Stimulated activated naive CD8-positive, alpha-beta T cell treated with anti-CD3 and anti-CD28 coated beads, Interleukin-15, Interleukin-2, amounts not matched to agents 100 ng/mL and 50 ng/mL, for 24 hours (primary cell): ENCODE measurements around the gene AVEN.
"Not testable (repeated sequence)": the region's sequence is repeated elsewhere in the genome, so short reads cannot be mapped to it uniquely, and the experiment has no call there.

Experiments used
- H3K27ac Mint-ChIP-seq: one replicate; pipeline ENCODE4 v1.8.0; 2021; ENCODE audit warnings: mild to moderate bottlenecking, mixed read lengths
- H3K27me3 Mint-ChIP-seq: one replicate; pipeline ENCODE4 v1.8.0; 2021; ENCODE audit warnings: mixed read lengths
- H3K36me3 Mint-ChIP-seq: one replicate; pipeline ENCODE4 v1.8.0; 2021; ENCODE audit warnings: low read depth, mixed read lengths
- H3K4me1 Mint-ChIP-seq: one replicate; pipeline ENCODE4 v1.8.0; 2021; ENCODE audit warnings: low read depth, mixed read lengths
- H3K4me3 Mint-ChIP-seq: one replicate; pipeline ENCODE4 v1.8.0; 2021; ENCODE audit warnings: mild to moderate bottlenecking, mixed read lengths
- H3K9me3 Mint-ChIP-seq: one replicate; pipeline ENCODE4 v1.8.0; 2021; ENCODE audit warnings: mixed read lengths

AVEN gene

DNA sequence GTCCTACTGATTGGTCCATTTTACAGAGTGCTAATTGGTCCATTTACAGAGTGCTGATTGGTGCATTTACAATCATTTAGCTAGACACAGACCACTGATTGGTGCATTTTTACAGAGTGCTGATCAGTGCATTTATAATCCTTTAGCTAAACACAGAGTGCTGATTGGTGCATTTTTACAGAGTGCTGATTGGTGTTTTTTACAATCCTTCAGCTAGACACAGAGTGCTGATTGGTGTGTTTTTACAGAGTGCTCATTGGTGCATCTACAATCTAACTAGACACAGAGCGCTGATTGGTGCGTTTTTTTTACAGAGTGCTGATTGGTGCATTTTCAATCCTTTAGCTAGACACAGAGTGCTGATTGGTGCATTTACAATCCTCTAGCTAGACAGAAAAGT, 20.3 kb downstream of the AVEN start:
- H3K9me3 Mint-ChIP-seq, H3K27me3 Mint-ChIP-seq: not testable (repeated sequence)
- H3K27ac Mint-ChIP-seq, result peak overlapping the region; percentile 49
- peak overlapping the region; percentile 62 for H3K4me3 Mint-ChIP-seq
- H3K4me1 Mint-ChIP-seq, result peaks cover 15% of the 10 kb centered on the region
- peaks cover 11% of the 10 kb centered on the region for H3K36me3 Mint-ChIP-seq

DNA sequence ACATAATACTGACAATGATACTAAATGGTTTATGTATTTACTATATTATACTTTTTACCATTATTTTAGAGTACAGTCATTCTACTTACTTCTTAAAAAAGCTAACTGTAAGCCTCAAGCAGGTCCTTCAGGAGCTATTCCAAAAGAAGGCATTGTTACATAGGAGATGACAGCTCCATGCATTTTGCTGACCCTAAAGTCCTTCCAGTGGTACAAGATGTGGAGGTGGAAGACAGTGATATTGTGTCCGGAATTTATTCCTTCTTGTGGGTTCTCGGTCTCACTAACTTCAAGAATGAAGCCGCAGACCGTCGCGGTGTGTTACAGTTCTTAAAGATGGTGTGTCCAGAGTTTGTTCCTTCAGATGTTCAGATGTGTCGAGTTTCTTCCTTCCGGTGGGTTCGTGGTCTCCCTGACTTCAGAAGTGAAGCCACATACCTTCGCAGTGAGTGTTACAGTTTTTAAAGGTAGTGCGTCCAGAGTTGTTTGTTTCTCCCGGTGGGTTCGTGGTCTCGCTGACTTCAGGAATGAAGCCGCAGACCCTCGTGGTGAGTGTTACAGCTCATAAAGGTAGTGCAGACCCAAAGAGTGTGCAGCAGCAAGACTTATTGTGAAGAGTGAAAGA, 20.9 kb downstream of the AVEN start:
- peaks cover 11% of the 10 kb centered on the region for H3K36me3 Mint-ChIP-seq
- peak overlapping the region; percentile 49 for H3K27ac Mint-ChIP-seq
- H3K9me3 Mint-ChIP-seq, result no peaks in the 10 kb centered on the region
- H3K4me3 Mint-ChIP-seq, result peak overlapping the region; percentile 62
- peaks cover 15% of the 10 kb centered on the region for H3K4me1 Mint-ChIP-seq
- H3K27me3 Mint-ChIP-seq, result no peaks in the 10 kb centered on the region

DNA sequence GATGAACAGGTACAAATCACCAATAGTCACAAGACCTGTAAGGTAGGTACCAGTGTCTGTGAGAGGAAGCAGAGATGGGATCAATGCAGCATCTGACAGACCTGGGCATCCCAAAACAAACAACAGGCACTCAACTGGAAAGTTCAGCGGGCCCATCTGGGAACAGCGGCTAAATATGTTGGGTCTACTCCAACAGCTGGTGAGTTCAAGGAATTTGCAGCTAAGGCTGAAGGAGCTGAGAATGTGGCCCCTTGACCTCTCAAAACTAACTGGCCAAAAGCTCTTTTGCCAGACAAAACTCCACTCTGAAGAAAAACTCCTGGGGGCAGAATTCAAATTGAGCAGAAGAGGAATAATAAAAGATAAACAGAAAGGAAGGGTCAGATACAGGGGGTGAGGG, 24.4 kb downstream of the AVEN start:
- Mint-ChIP-seq H3K27ac (no peak overlapping the region), H3K4me1 (peaks cover 15% of the 10 kb centered on the region)

DNA sequence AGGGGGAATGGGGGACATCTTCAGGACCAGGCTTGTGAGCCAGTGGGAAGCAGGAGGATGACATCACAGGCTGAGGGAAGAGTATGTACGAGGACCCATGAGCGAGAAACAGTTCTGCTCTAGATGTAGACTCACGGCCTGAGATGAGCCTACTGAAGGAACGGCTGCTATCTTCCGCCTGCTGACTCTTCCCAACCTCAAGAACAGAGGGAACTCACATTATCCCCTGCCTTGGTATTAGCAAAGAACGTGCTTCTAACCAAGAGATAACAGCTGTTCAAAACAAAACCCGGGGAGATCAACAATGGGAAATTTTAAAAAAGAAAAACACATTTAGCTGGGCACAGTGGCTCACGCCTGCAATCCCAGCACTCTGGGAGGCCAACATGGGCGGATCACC, 25.3 kb downstream of the AVEN start:
- Mint-ChIP-seq H3K4me1 (peaks cover 13% of the 10 kb centered on the region), H3K27me3 (no peaks in the 10 kb centered on the region), H3K36me3 (peaks cover 4% of the 10 kb centered on the region), H3K9me3 (no peaks in the 10 kb centered on the region), H3K27ac (no peak overlapping the region), H3K4me3 (no peak overlapping the region)

More for the DNA sequence above, 24.4 kb downstream of the AVEN start:
- peaks cover 4% of the 10 kb centered on the region for H3K36me3 Mint-ChIP-seq
- H3K27me3 Mint-ChIP-seq, result no peaks in the 10 kb centered on the region
- no peak overlapping the region for H3K4me3 Mint-ChIP-seq
- no peaks in the 10 kb centered on the region for H3K9me3 Mint-ChIP-seq

DNA sequence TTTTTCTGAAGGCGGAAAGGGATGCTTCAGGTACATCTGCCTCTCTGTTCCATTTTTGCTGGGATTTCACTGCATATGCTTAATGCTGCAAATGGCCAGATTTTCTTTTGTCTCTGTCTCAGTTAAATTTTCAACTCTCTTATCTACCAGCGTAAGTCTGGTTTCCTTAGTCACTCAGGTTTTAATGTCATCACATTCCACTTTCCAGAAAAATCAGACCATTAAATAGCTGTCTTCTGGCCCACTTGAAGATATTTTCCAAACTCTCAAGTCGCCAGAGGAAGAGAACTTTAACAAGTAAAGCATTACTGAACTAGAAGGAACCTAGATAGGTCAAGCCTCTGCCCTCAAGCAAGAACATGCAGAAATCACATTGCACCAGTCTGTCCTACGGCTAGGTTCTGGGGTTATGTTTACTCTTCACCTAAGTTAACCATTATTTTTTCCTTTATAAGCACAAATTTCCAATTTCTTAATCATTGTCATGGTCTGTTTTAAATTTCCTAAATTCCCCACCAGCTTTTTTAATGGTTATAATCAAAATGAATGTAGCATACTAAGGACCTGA, 26.5 kb downstream of the AVEN start:
- Mint-ChIP-seq H3K4me3 (no peak overlapping the region), H3K36me3 (no peaks in the 10 kb centered on the region), H3K9me3 (no peaks in the 10 kb centered on the region), H3K4me1 (peaks cover 4% of the 10 kb centered on the region), H3K27ac (no peak overlapping the region), H3K27me3 (no peaks in the 10 kb centered on the region)

DNA sequence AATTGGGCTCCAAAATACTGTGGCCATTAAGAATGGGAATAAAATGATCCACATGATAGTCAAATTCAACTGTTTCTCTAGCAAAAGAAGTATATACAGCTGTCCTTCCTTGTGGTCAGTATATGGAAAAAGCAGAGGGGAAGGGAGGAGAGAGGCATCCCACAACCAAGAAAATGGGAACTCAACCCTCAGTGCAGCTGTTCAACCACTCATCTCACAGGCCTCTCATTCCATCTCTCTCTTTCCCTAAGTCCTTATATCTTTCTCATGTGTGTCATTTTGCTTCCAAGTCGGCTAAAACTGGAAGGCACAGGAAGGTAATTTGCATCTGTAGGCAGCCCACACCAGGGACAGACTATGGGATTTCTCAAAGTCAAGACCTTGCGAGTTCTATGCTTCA, 27.5 kb downstream of the AVEN start:
- Mint-ChIP-seq H3K9me3 (no peaks in the 10 kb centered on the region), H3K27me3 (no peaks in the 10 kb centered on the region), H3K4me3 (no peak overlapping the region), H3K27ac (no peak overlapping the region), H3K4me1 (no peaks in the 10 kb centered on the region), H3K36me3 (no peaks in the 10 kb centered on the region)

DNA sequence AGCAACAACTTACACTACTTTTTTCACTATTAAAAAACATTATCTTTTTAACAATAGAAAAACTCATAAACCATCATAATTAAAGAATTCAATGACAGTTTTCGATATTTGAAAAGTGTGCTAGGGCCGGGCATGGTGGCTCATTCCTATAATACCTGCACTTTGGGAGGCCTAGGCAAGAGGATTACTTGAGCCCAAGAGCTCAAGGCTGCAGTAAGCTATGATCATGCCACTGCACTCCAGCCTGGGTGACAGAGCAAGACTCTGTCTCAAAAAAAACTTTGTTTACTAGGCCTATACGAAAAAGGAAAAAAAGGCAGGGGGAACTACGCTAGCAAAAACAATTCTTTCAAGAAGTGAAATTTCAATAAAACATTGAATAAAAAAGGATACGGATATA, 28.1 kb downstream of the AVEN start:
- Mint-ChIP-seq H3K9me3 (no peaks in the 10 kb centered on the region), H3K27me3 (no peaks in the 10 kb centered on the region), H3K27ac (no peak overlapping the region), H3K4me3 (no peak overlapping the region), H3K4me1 (no peaks in the 10 kb centered on the region), H3K36me3 (no peaks in the 10 kb centered on the region)

DNA sequence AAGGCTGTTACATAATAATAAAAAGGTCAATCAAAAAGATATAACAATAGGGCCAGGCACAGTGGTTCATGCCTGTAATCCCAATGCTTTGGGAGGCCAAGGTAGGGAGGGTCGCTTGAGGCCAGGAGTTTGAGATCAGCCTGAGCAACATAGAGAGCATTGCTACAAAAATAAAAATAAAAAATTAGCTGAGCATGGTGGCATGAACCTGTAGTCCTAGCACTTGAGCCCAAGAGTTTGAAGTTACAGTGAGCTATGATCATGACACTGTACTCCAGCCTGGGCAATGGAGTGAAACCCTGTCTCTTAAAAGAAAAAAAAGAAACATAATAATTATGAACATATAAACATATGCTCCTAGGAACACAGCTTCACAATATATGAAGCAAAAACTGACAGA, 29.3 kb downstream of the AVEN start:
- Mint-ChIP-seq H3K4me1 (no peaks in the 10 kb centered on the region), H3K9me3 (no peaks in the 10 kb centered on the region), H3K27ac (no peak overlapping the region), H3K36me3 (no peaks in the 10 kb centered on the region), H3K27me3 (no peaks in the 10 kb centered on the region), H3K4me3 (no peak overlapping the region)

DNA sequence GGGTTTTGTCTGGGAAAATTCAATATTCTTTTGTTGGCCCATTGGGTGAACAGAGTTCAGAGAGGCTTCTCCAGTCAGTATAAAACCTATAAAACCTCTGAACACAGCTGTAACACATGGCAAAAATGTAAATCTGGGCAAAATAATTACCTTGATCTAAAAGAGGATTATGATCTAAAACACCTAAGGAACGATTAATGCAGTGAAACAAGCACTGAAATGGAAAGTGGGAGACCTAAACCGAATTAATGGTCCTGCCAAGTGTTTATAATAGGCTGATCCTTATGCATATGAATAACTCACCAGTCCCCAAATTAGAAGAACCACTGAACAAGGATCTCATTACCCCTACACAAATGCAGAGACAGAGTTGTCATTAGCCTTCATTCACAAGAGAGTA, 32.6 kb downstream of the AVEN start:
- Mint-ChIP-seq H3K4me3 (no peak overlapping the region), H3K36me3 (peaks cover 8% of the 10 kb centered on the region), H3K9me3 (no peaks in the 10 kb centered on the region), H3K27ac (no peak overlapping the region), H3K27me3 (no peaks in the 10 kb centered on the region), H3K4me1 (no peaks in the 10 kb centered on the region)

DNA sequence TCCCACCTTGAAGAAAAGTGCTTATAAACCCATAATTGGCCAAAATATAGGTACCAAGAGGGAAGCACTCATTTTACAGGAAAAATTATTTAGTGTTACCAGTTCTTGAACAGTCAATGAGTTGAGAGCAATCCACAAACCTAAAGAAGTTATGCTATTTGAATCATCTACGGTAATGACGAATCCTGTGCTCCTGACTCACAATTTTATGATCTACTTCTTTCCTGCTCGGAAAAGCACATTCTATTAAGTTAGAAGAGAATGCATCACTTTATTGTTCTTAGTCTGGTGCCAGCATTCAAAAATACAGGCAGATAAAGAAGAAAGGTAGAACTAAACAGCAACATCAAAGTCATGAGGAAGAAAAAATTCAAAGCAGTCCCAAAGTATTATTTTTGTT, 37.5 kb downstream of the AVEN start:
- no peaks in the 10 kb centered on the region for H3K27me3 Mint-ChIP-seq
- no peak overlapping the region for H3K4me3 Mint-ChIP-seq

DNA sequence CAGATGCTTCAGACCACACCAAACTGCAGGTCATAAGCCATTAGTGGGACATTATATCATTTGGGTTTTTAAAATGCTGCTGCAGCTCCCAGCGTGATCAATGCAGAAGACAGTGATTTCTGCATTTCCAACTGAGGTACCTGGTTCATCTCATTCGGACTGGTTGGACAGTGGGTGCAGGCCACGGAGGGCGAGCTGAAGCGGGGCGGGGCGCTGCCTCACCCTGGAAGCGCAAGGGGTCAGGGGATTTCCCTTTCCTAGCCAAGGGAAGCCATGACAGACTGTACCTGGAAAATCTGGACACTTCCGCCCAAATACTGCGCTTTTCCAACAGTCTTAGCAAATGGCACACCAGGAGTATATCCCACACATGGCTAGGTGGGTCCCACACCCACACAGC, 43.3 kb downstream of the AVEN start:
- not testable (repeated sequence) for H3K27ac Mint-ChIP-seq, H3K4me3 Mint-ChIP-seq, H3K36me3 Mint-ChIP-seq, H3K4me1 Mint-ChIP-seq, H3K27me3 Mint-ChIP-seq, H3K9me3 Mint-ChIP-seq

More for the DNA sequence above, 37.5 kb downstream of the AVEN start:
- Mint-ChIP-seq H3K36me3 (peaks cover 9% of the 10 kb centered on the region), H3K27ac (no peak overlapping the region), H3K4me1 (no peaks in the 10 kb centered on the region), H3K9me3 (no peaks in the 10 kb centered on the region)

DNA sequence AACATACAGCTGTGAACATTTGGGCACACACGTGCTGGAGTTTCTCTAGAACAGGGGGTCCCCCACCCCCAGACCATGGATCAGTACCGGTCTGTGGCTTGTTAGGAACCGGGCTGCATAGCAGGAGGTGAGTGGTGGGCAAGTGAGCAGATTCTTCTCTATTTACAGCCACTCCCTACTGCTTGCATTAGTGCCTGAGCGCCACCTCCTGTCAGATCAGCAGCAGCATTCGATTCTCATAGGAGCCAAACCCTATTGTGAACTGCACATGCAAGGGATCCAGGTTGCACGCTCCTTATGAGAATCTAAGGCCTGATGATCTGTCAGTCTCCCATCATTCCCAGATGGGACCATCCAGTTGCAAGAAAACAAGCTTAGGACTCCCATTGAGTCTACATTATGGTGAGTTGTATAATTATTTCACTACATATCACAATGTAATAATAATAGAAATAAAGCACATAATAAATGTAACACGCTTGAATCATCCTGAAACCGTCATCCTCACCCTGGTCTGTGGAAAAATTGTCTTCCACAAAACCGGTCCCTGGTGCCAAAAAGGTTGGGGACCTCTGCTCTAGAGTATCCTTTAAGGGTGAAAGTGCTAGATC, 44.9 kb downstream of the AVEN start:
- Mint-ChIP-seq H3K27me3 (no peaks in the 10 kb centered on the region), H3K4me3 (no peak overlapping the region), H3K36me3 (no peaks in the 10 kb centered on the region), H3K27ac (no peak overlapping the region), H3K4me1 (peaks cover 5% of the 10 kb centered on the region), H3K9me3 (no peaks in the 10 kb centered on the region)

DNA sequence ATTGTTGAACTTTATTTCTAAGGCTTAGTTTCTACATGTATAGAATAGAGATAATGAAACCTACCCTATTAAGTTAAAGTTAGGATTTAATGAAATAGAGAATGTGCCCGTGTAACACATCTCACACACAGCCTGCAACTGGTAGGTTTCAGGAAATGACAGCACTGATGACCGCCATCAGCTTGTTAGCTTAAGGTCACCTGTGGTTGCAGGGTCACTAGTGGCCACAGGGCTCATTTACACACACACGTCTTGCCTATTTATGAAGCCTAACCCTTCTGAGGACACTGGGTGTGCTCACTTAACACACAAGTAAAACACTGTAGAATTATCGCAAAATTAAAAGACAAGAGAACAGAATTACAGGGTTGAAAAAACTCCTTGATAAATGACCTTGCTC, 50.6 kb downstream of the AVEN start:
- Mint-ChIP-seq H3K27me3 (no peaks in the 10 kb centered on the region), H3K4me3 (no peak overlapping the region), H3K27ac (no peak overlapping the region), H3K9me3 (no peaks in the 10 kb centered on the region), H3K4me1 (peaks cover 5% of the 10 kb centered on the region), H3K36me3 (peaks cover 10% of the 10 kb centered on the region)

DNA sequence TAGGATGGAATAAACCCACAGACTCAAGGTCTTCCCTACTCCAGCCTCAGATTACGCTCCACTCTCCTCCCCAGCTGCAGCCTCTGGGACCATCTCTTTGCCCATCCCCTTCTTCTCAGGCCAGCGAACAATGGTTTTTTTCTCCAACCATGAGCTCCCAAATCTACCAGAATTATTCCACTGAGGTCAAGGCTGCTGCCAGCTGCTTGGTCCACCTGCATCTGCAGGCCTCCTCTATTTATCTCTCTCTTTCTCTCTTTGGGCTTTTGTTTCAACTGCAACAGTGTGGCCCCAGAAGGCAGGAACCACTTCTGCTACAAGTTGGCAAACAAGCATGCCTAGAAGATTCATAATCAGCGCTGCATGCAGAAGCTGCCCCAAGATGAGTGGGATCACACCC, 51.6 kb downstream of the AVEN start:
- Mint-ChIP-seq H3K4me1 (peaks cover 5% of the 10 kb centered on the region), H3K27me3 (no peaks in the 10 kb centered on the region), H3K36me3 (peaks cover 11% of the 10 kb centered on the region), H3K9me3 (no peaks in the 10 kb centered on the region), H3K27ac (no peak overlapping the region), H3K4me3 (no peak overlapping the region)

DNA sequence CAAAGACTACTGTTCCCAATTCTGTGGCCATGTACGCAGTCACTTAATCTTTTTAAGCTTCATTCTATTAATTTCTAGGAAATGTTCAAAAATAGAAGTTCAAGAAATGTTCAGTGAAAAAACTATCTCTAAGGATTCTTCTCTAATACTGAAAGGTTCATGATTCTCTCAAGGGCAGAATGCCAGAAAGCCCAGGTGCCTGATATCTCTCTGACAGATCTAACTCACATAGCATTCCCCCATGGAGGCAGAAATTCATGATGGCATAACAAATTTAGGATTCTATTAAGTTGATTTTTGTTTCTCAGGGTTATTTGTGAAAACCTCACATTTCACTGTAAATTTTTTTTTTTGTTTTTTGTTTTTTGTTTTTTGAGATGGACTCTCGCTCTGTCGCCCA, 53.3 kb downstream of the AVEN start:
- Mint-ChIP-seq H3K27me3 (no peaks in the 10 kb centered on the region), H3K4me3 (no peak overlapping the region), H3K4me1 (peaks cover 5% of the 10 kb centered on the region), H3K9me3 (no peaks in the 10 kb centered on the region), H3K36me3 (peaks cover 11% of the 10 kb centered on the region), H3K27ac (no peak overlapping the region)

DNA sequence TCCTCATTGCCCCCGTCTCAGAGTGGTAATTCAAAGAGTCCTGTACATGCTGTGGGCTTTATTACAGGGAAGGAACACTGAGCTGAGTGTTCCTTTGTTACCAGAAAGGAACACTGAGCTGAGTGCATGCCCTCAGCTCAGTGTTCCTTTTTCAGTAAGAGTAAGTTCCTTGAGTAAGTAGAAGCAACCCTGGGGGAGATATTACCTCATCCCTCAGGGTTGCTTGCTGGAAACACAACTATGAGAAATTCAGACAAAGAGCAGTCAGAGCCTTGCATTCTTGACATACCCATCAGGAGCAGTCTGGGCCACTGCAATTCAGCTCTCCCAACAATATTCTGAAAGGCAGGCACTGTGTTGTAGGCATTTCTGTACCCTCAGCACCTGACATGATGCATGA, 53.7 kb downstream of the AVEN start:
- no peaks in the 10 kb centered on the region for H3K9me3 Mint-ChIP-seq
- peaks cover 11% of the 10 kb centered on the region for H3K36me3 Mint-ChIP-seq

More for the DNA sequence above, 53.7 kb downstream of the AVEN start:
- Mint-ChIP-seq H3K27ac (no peak overlapping the region), H3K4me3 (no peak overlapping the region), H3K4me1 (peaks cover 5% of the 10 kb centered on the region), H3K27me3 (no peaks in the 10 kb centered on the region)
